ENCODE results near the gene CDH8. TPM values are rescaled to one million over a fixed set of nuclear protein-coding genes. Genes with fewer than 3 reads are reported as not detected.
"Not testable (repeated sequence)": the region's sequence is repeated elsewhere in the genome, so short reads cannot be mapped to it uniquely, and the experiment has no call there.

Gene CDH8
- total RNA-seq, 1 experiment from 2014 or later: 2.5 TPM

GRCh38 chr16:61917865-61918826 is 118.1 kb downstream of the CDH8 start:
- H3K9me2 ChIP-seq (ENCODE audit: insufficient read depth); H2AFZ ChIP-seq (ENCODE audit: low read depth, low read length, poor library complexity, severe bottlenecking); H3K4me2 ChIP-seq (ENCODE audit: low read length); H4K20me1 ChIP-seq (ENCODE audit: insufficient read depth); CTCF ChIA-PET; H3K79me2 ChIP-seq (ENCODE audit: insufficient read depth, low read length); DNase-seq (ENCODE audit: low read depth, low spot score); H3K4me1 ChIP-seq (ENCODE audit: control insufficient read depth in 1 of 2, insufficient read depth in 2 of 2, low read length in 2 of 2); RAD21 ChIA-PET (ENCODE audit: low non-redundant PET in 1 of 2, low total read pairs in 2 of 2, uncharacterized antibody in 2 of 2, unreplicated experiment in 2 of 2); H3K36me3 ChIP-seq (ENCODE audit: control insufficient read depth in 1 of 2, insufficient read depth in 2 of 2, low read length in 2 of 2); ATAC-seq; H3K27ac ChIP-seq (ENCODE audit: low read depth, low read length); H3K4me3 ChIP-seq (replicated peaks in 1 of 2; ENCODE audit: low read depth in 1 of 2, low read length in 2 of 2); intact Hi-C loops (cut with micrococcal nuclease); H3K9ac ChIP-seq (ENCODE audit: low read length); H3K27me3 ChIP-seq (ENCODE audit: insufficient read depth, low read length); BruUV-seq (replicated peaks); H3K9me3 ChIP-seq (ENCODE audit: control insufficient read depth in 1 of 2, insufficient read depth in 1 of 2, low read depth in 1 of 2, low read length in 2 of 2); POLR2A ChIA-PET: not testable (repeated sequence)

GRCh38 chr16:61915569-61915968 is 120.7 kb downstream of the CDH8 start:
- BruUV-seq (replicated peaks): no TSS peak
- Histone ChIP-seq H2AFZ (ENCODE audit: low read depth, low read length, poor library complexity, severe bottlenecking) (no peak overlapping the region), H3K36me3 (ENCODE audit: control insufficient read depth in 1 of 2, insufficient read depth in 2 of 2, low read length in 2 of 2) (no peaks in the 10 kb centered on the region), H3K4me3 (replicated peaks in 1 of 2; ENCODE audit: low read depth in 1 of 2, low read length in 2 of 2) (no peak overlapping the region), H3K4me1 (ENCODE audit: control insufficient read depth in 1 of 2, insufficient read depth in 2 of 2, low read length in 2 of 2) (no peaks in the 10 kb centered on the region), H4K20me1 (ENCODE audit: insufficient read depth) (no peaks in the 10 kb centered on the region), H3K9me2 (ENCODE audit: insufficient read depth) (no peaks in the 10 kb centered on the region), H3K4me2 (ENCODE audit: low read length) (no peak overlapping the region), H3K9ac (ENCODE audit: low read length) (no peak overlapping the region), H3K27me3 (ENCODE audit: insufficient read depth, low read length) (no peaks in the 10 kb centered on the region), H3K27ac (ENCODE audit: low read depth, low read length) (no peak overlapping the region), H3K79me2 (ENCODE audit: insufficient read depth, low read length) (no peaks in the 10 kb centered on the region), H3K9me3 (ENCODE audit: control insufficient read depth in 1 of 2, insufficient read depth in 1 of 2, low read depth in 1 of 2, low read length in 2 of 2) (peaks cover 8 to 11% of the 10 kb centered on the region in 2 experiments; a peak in 2 of 4 replicates)
- ChIA-PET CTCF (no interaction called here), POLR2A (no interaction called here), RAD21 (ENCODE audit: low non-redundant PET in 1 of 2, low total read pairs in 2 of 2, uncharacterized antibody in 2 of 2, unreplicated experiment in 2 of 2) (no interaction called here)
- ATAC-seq (no peak), DNase-seq (ENCODE audit: low read depth, low spot score) (no peak)
- intact Hi-C loops (cut with micrococcal nuclease): no loop called here
- TF ChIP-seq SIN3A (IDR thresholded peaks at IDR 0.05; ENCODE audit: low read depth) (no peak), SRF (IDR thresholded peaks at IDR 0.05; ENCODE audit: low read depth) (no peak), CBX3 (IDR thresholded peaks at IDR 0.05; ENCODE audit: low read depth) (no peak), YY1 (IDR thresholded peaks at IDR 0.05; ENCODE audit: extremely low read depth, insufficient replicate concordance, low read depth, low read length) (no peak)
